Esophagus muscularis mucosa (tissue), 4 donors: Measurements from ENCODE around the gene PTPRN2. TPM values are rescaled to one million over a fixed set of nuclear protein-coding genes. Genes with fewer than 3 reads are reported as not detected.
A peak's percentile ranks its signal among the peaks of the same experiment; 100 is the strongest.

Experiments
- DNase-seq: peaks from one replicate; pipeline ENCODE4 v3.0.0-alpha.2; 2017; ENCODE audit errors: extremely low spot score
- H3K27ac ChIP-seq, 4 donors: fragments of 200-600 bp; sonication (generic); replicated peaks in 1 of 4; 1 replicate in 3 of 4; 2 replicates in 1 of 4; pipeline ENCODE4 v1.5.1; 2016 to 2019; ENCODE audit warnings: mild to moderate bottlenecking in 1 of 4
- H3K27me3 ChIP-seq, 4 donors: fragments of 200-600 bp; sonication (generic); one replicate each; pipeline versions ENCODE4 v1.5.1 to v1.6.0; 2016 to 2019
- H3K36me3 ChIP-seq, 4 donors: fragments of 200-600 bp; sonication (generic); one replicate each; pipeline ENCODE4 v1.5.1; 2016 to 2019
- H3K4me1 ChIP-seq, 4 donors: fragments of 200-600 bp; sonication (generic); one replicate each; pipeline ENCODE4 v1.5.1; 2016 to 2019
- H3K4me3 ChIP-seq, 4 donors: fragments of 200-600 bp; sonication (generic); 1 replicate in 2 of 4; 2 replicates in 2 of 4; pipeline ENCODE4 v1.5.1; 2016 to 2019; ENCODE audit warnings: mild to moderate bottlenecking in 4 of 4, moderate library complexity in 1 of 4
- H3K9me3 ChIP-seq, 4 donors: fragments of 200-600 bp; sonication (generic); 1 replicate in 3 of 4; 2 replicates in 1 of 4; pipeline ENCODE4 v1.5.1; 2016 to 2019
- EP300 ChIP-seq: sonication (generic); formaldehyde crosslinking; IDR thresholded peaks from one replicate; pipeline ENCODE4 v1.6.1; 2017; ENCODE audit warnings: antibody characterized with exemption
- POLR2A ChIP-seq: fragments of 450-650 bp; IDR thresholded peaks from one replicate; pipeline ENCODE4 v1.6.1; 2017; ENCODE audit warnings: antibody characterized with exemption, moderate library complexity, mild to moderate bottlenecking, low read depth
- POLR2AphosphoS5 ChIP-seq, 2 donors: sonication (generic); formaldehyde crosslinking; IDR thresholded peaks; one replicate each; pipeline ENCODE4 v1.6.1; 2017; ENCODE audit warnings: antibody characterized with exemption in 2 of 2
- WGBS: methylation state at CpG from one replicate; pipeline ENCODE4 v1.1.5; 2018; 5-methylcytosine and 5-hydroxymethylcytosine counted together
- intact Hi-C: fragments of 100-400 bp; cut with DNase I; formaldehyde crosslinking; loops from one replicate; pipeline ENCODE4 v1.15.1; 2023
- total RNA-seq, 4 donors: library from RNA; depleted of rRNA; stranded (reverse); fragments of >200 nt; gene quantifications; one replicate each; pipeline versions ENCODE4 v1.1.0 to v1.2.1, GENCODE V29; 2016
- TF ChIP-seq, protein P1 (sequence below), 3 experiments: fragments of 200-600 bp in 2 of 3; fragments of 450-650 bp in 1 of 3; sonication (generic) in 2 of 3; IDR thresholded peaks; one replicate each; pipeline ENCODE4 v1.5.1; 2017 to 2019; ENCODE audit warnings: antibody characterized with exemption in 3 of 3, mild to moderate bottlenecking in 2 of 3, moderate library complexity in 1 of 3

Gene PTPRN2
- total RNA-seq, 4 donors from 2014 or later: 2.1 to 3.1 (median 3.1) TPM

DNA sequence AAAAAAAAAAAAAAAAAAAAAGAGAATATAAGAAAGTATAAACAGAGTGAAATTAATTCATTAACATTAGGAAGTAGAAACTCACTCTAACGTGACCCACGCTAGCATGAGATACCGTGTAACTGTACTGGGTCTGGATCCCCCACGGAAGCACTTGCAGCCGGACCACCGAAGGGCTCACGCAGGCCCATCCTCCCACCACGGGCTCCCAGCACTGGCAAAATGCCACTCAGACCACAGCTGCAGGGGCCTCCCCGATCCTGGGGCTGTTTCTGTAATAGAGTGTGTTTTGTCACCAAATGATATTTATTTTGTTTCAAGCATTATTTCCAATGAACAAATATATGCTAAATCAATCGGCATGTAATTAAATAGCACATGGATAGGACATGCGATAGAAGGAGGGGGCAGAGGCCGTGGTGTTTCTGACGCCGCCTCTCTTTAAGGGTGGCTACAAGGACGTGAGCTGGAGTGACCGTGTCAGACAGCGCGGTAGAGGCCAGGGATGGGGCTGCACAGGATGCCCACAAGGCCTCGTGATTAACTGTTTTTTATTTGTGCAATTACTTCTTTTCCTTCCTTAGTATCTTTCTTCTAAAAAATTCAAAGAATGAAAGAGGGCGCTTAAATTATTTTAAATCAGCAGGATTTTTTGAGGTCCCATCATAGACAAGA is 568.5 kb downstream of the PTPRN2 start:
- 80% methylated on average over 20 of the region's 20 CpGs for WGBS
- no peaks in the 10 kb centered on the region for H3K36me3 ChIP-seq
- H3K4me3 ChIP-seq: no peak overlapping the region
- no peak overlapping the region for H3K27ac ChIP-seq
- H3K9me3 ChIP-seq: no peaks in the 10 kb centered on the region
- no peaks in the 10 kb centered on the region for H3K27me3 ChIP-seq
- no peak for DNase-seq
- intact Hi-C loops: no loop called here
- peaks cover 8 to 21% (median 15%) of the 10 kb centered on the region in 4 donors for H3K4me1 ChIP-seq
- TF ChIP-seq EP300 (no peak), POLR2A (no peak), POLR2AphosphoS5 (IDR thresholded peaks at IDR 0.05) (no peak)
- TF ChIP-seq, protein P1, sequence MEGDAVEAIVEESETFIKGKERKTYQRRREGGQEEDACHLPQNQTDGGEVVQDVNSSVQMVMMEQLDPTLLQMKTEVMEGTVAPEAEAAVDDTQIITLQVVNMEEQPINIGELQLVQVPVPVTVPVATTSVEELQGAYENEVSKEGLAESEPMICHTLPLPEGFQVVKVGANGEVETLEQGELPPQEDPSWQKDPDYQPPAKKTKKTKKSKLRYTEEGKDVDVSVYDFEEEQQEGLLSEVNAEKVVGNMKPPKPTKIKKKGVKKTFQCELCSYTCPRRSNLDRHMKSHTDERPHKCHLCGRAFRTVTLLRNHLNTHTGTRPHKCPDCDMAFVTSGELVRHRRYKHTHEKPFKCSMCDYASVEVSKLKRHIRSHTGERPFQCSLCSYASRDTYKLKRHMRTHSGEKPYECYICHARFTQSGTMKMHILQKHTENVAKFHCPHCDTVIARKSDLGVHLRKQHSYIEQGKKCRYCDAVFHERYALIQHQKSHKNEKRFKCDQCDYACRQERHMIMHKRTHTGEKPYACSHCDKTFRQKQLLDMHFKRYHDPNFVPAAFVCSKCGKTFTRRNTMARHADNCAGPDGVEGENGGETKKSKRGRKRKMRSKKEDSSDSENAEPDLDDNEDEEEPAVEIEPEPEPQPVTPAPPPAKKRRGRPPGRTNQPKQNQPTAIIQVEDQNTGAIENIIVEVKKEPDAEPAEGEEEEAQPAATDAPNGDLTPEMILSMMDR (IDR thresholded peaks at IDR 0.05): no peak

DNA sequence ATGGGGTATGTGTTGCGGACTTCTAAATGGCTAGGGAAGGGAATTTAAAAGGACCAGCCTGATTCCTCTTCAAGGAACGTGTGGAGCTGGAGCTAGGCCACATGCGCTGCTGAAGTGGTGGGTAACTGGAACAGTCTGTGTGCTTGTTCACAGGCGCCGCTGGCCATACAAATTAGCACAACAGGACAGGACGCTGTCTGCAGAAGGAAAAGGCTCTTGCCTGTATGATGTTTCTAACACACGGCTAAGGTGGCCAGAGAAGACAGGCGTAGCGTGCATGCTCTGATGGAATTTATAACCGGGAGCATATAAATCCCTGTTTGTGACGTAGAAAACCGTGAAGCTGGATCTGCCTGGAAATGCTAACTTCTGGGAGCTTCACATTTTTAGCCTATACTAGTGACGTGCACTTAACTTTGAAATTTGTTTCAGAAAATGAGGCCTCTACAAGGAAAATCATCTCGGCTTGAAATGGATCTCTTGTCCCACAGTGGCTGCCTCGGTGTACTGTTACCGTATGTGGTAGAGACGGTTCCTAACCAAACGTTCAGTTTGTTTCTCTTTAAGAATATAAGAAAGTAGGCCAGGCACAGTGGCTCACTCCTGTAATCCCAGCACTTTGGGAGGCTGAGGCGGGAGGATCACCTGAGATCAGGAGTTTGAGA is 569.4 kb downstream of the PTPRN2 start:
- Histone ChIP-seq H3K27me3 (no peaks in the 10 kb centered on the region), H3K9me3 (no peaks in the 10 kb centered on the region), H3K27ac (no peak overlapping the region), H3K4me3 (no peak overlapping the region), H3K4me1 (peaks cover 8 to 21% (median 15%) of the 10 kb centered on the region in 4 donors), H3K36me3 (no peaks in the 10 kb centered on the region)
- WGBS: 94% methylated on average over 19 of the region's 19 CpGs
- TF ChIP-seq POLR2A (no peak), EP300 (no peak), POLR2AphosphoS5 (IDR thresholded peaks at IDR 0.05) (no peak)
- TF ChIP-seq, protein P1 (IDR thresholded peaks at IDR 0.05): no peak
- intact Hi-C loops: no loop called here
- no peak for DNase-seq

DNA sequence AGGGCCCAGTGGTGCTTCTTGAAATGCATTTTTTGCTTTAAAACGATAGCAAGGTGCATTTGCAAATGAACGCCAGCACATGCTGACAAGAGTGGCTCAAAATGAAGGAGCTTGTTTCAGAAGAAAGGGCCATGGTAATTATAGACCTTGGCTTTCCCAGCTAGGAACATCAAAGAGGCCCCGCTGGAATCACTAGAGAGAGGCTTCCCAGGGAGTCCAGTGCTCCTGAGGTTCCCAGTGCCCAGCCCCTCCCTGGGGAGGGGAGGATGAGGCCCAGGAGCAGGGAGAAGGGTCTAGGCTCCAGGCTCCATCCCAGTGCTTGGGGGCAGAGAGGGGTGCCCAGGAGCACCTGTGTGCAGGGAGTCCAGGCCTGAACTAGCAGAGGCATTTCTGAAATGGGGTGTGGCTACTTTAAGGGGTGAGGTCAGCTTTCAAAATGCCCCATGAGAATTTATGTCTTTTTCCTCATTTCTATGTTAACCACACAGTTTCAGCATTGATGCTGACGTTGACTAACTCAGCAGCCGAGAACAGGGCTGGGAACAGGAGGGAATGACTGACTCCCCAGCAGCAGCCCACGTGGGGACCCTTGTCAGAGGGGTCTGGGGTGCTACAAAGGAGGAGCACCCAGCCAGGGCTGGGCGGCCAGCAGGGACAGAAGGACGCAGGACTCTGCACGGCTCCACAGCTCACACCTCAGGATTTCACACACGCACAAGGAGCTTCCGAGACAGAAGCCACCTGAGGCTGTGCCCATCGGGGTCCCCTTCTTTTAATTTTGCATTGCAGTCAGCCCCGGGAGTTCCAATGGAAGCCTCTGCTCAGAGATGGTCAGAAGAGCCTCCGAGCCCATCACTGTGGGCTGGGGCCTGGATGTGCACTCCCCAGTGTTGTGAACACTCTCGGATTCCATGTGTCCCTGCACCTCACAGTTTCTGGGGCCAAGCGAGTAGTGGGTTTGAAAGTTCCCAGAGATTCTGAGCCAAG is 570.2 kb downstream of the PTPRN2 start:
- WGBS: 77% methylated on average over 16 of the region's 16 CpGs
- intact Hi-C loops: no loop called here
- DNase-seq: no peak
- no peak overlapping the region for H3K4me3 ChIP-seq
- H3K36me3 ChIP-seq: no peaks in the 10 kb centered on the region
- TF ChIP-seq EP300: no peak
- no peak for TF ChIP-seq POLR2AphosphoS5 (IDR thresholded peaks at IDR 0.05)
- TF ChIP-seq, protein P1 (IDR thresholded peaks at IDR 0.05): no peak
- TF ChIP-seq POLR2A: no peak
- no peaks in the 10 kb centered on the region for H3K9me3 ChIP-seq
- peaks cover 8 to 21% (median 15%) of the 10 kb centered on the region in 4 donors for H3K4me1 ChIP-seq
- no peak overlapping the region for H3K27ac ChIP-seq
- H3K27me3 ChIP-seq: no peaks in the 10 kb centered on the region

DNA sequence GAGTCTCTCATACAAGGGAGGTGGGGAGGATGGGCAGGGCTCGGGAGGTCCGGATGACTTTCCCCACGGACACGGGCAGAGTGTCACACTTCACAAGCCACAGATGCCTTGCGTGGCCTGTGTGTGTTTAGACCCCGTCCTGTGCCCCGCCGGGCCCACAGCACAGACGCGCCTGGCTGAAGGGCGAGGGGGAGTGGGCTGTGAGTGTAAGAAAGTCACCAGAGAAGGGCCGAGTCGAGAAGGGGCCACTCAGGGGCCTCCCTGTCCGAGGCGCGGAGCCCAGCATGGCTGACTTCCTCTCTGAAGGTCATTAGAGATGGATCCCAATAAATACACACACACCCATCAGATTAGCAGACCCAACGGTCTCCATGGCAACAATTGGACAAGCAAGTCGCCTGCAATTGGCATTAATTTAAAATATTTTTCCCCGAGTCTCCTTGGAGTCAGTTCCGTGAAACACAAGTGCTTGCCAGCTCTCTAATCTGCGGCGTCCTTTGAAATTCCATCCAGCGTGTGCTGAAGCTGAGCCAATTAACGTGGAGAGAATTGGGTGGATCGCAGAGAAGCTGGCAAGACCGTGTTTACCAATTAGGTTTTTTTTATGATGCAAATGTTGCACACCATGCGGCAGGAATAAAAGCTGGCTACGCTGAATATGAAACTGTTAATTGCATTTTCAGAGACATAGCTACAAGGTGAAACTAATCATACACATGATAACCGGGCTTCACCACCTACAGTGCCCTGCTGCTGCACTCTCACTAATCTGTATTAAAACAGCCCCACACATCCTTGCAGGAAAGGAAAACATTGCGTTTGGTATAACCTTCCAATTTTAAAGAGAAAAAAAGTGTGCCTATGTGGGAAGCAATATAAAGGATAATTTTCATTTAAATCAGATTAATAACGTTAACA is 571.2 kb downstream of the PTPRN2 start:
- no peak for DNase-seq
- TF ChIP-seq POLR2AphosphoS5 (IDR thresholded peaks at IDR 0.05): no peak
- TF ChIP-seq EP300: no peak
- no peak for TF ChIP-seq POLR2A
- TF ChIP-seq, protein P1 (IDR thresholded peaks at IDR 0.05): no peak
- Histone ChIP-seq H3K27me3 (no peaks in the 10 kb centered on the region), H3K27ac (peak overlapping the region in 2 of 4 donors; percentile 38 to 45), H3K9me3 (no peaks in the 10 kb centered on the region), H3K4me1 (peaks cover 8 to 21% (median 15%) of the 10 kb centered on the region in 4 donors), H3K36me3 (no peaks in the 10 kb centered on the region), H3K4me3 (peak overlapping the region; percentile 14 to 45 (median 36))
- 29% methylated on average over 21 of the region's 31 CpGs for WGBS
- intact Hi-C loops: no loop called here
